Lung (tissue), 12 donors: ENCODE results near the gene FASN. TPM values are rescaled to one million over a fixed set of nuclear protein-coding genes. Genes with fewer than 3 reads are reported as not detected.

ENCODE experiments used
- ATAC-seq: fragments of 200-7000 bp; cut with Tn5 transposase; one replicate; pipeline ENCODE4 v1.9.1; 2020; ENCODE audit warnings: moderate number of reproducible peaks; ENCODE audit not compliant: insufficient read depth, low FRiP score
- DNase-seq, 3 donors: peaks; one replicate each; pipeline ENCODE4 v3.0.0-alpha.2; 2013 to 2017
- H3K27ac ChIP-seq, 2 donors: one replicate each; pipeline ENCODE4 v1.5.1; 2013; ENCODE audit warnings: mild to moderate bottlenecking in 2 of 2, moderate library complexity in 2 of 2, control low read depth in 1 of 2, inconsistent platforms in 1 of 2, low read depth in 1 of 2, low read length in 1 of 2
- H3K27me3 ChIP-seq, 3 donors: one replicate each; pipeline ENCODE4 v1.5.1; 2013; ENCODE audit warnings: low read length in 2 of 3; ENCODE audit not compliant: control insufficient read depth in 3 of 3, insufficient read depth in 3 of 3
- H3K36me3 ChIP-seq, 4 donors: one replicate each; pipeline ENCODE4 v1.5.1; 2013; ENCODE audit warnings: low read length in 4 of 4, mild to moderate bottlenecking in 1 of 4, moderate library complexity in 1 of 4; ENCODE audit not compliant: control insufficient read depth in 4 of 4, insufficient read depth in 4 of 4
- H3K4me1 ChIP-seq, 5 donors: one replicate each; pipeline ENCODE4 v1.5.1; 2013; ENCODE audit warnings: low read length in 5 of 5, mild to moderate bottlenecking in 2 of 5, moderate library complexity in 1 of 5; ENCODE audit not compliant: control insufficient read depth in 5 of 5, insufficient read depth in 5 of 5
- H3K4me3 ChIP-seq: one replicate; pipeline ENCODE4 v1.5.1; 2013; ENCODE audit warnings: mild to moderate bottlenecking, control low read depth, moderate library complexity
- H3K9ac ChIP-seq, 2 donors: one replicate each; pipeline ENCODE4 v1.5.1; 2013; ENCODE audit warnings: low read length in 2 of 2, control low read depth in 1 of 2; ENCODE audit not compliant: insufficient read depth in 1 of 2
- H3K9me3 ChIP-seq, 4 donors: one replicate each; pipeline ENCODE4 v1.5.1; 2013; ENCODE audit warnings: low read length in 3 of 4, mild to moderate bottlenecking in 1 of 4, moderate library complexity in 1 of 4; ENCODE audit not compliant: control insufficient read depth in 4 of 4, insufficient read depth in 3 of 4
- WGBS, 2 donors: extraction: QIAGEN DNeasy Blood & Tissue Kit; methylation state at CpG; one replicate each; pipeline ENCODE4 v1.1.7; 2013; 5-methylcytosine and 5-hydroxymethylcytosine counted together
- polyA plus RNA-seq, 2 donors: library from polyadenylated mRNA; stranded (reverse); fragments of 200-250 nt; gene quantifications; one replicate each; pipeline ENCODE4 v1.2.1, GENCODE V29; 2013
- total RNA-seq, 2 donors: library from RNA; depleted of rRNA in 1 of 2; stranded (reverse); fragments of >200 nt in 1 of 2; gene quantifications; one replicate each; pipeline ENCODE4 v1.2.1, GENCODE V29; 2014 to 2021
- TF ChIP-seq, protein P1 (sequence below): IDR thresholded peaks from 2 replicates; pipeline ENCODE4 v1.5.1; 2012; ENCODE audit warnings: mild to moderate bottlenecking; ENCODE audit errors: control extremely low read depth, extremely low read depth
- donor health status: control.
- donor health status: control.
- donor health status: Bipolar disorder and iron deficiency.
- donor health status: healthy.
- donor health status: DM: yes; HTN: yes; CAD: no.

The FASN gene
- total and polyA plus RNA-seq, 4 donors, result 46.2 to 604 (median 212) TPM

- DNase-seq (no peak), ATAC-seq (no peak)
- Histone ChIP-seq H3K4me1 (peaks cover 0 to 23% (median 4%) of the 10 kb centered on the region in 5 donors), H3K4me3 (no peak overlapping the region), H3K36me3 (peaks cover 0 to 6% (median 0%) of the 10 kb centered on the region in 4 donors), H3K9ac (no peak overlapping the region), H3K27ac (no peak overlapping the region), H3K9me3 (no peaks in the 10 kb centered on the region), H3K27me3 (no peaks in the 10 kb centered on the region)
- TF ChIP-seq, protein P1, sequence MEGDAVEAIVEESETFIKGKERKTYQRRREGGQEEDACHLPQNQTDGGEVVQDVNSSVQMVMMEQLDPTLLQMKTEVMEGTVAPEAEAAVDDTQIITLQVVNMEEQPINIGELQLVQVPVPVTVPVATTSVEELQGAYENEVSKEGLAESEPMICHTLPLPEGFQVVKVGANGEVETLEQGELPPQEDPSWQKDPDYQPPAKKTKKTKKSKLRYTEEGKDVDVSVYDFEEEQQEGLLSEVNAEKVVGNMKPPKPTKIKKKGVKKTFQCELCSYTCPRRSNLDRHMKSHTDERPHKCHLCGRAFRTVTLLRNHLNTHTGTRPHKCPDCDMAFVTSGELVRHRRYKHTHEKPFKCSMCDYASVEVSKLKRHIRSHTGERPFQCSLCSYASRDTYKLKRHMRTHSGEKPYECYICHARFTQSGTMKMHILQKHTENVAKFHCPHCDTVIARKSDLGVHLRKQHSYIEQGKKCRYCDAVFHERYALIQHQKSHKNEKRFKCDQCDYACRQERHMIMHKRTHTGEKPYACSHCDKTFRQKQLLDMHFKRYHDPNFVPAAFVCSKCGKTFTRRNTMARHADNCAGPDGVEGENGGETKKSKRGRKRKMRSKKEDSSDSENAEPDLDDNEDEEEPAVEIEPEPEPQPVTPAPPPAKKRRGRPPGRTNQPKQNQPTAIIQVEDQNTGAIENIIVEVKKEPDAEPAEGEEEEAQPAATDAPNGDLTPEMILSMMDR, result no peak
- 91 to 94% methylated on average over 4 of the region's 4 CpGs for WGBS, 2 donors
These were observed 23.2 kb upstream of the FASN start for GRCh38 chr17:82121246-82121645.

DNA sequence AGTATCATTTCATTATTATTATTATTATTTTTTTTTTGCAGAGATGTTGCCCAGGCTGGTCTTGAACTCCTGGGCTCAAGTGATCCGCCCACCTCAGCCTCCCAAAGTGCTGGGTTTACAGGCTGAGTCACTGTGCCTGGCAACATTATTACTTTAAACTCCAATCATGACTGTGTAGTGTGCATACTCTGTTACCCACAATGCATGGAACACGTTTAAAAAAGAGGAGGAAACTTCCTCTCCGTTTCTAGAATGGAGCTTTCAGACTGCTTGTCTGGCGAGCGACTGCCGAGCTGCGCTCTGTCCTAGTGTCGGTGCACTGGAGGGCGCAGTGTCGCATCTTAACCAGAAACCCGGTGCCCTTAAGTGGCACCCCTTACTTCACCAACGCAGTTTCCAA lies 22.1 kb upstream of the FASN start:
- TF ChIP-seq, protein P1, result no peak
- WGBS, 2 donors, result 69 to 73% methylated on average over 12 of the region's 12 CpGs
- no peak overlapping the region for H3K9ac ChIP-seq
- no peak for DNase-seq
- H3K27me3 ChIP-seq, result no peaks in the 10 kb centered on the region
- no peak for ATAC-seq
- H3K4me1 ChIP-seq, result peaks cover 0 to 26% (median 4%) of the 10 kb centered on the region in 5 donors
- H3K4me3 ChIP-seq, result no peak overlapping the region
- no peak overlapping the region for H3K27ac ChIP-seq
- H3K9me3 ChIP-seq, result no peaks in the 10 kb centered on the region
- H3K36me3 ChIP-seq, result peaks cover 0 to 6% (median 0%) of the 10 kb centered on the region in 4 donors

- peak overlapping the region in 1 of 2 donors; percentile 88 for H3K27ac ChIP-seq
- H3K4me3 ChIP-seq, result no peak overlapping the region
- H3K36me3 ChIP-seq, result peaks cover 0 to 3% (median 0%) of the 10 kb centered on the region in 4 donors
- H3K27me3 ChIP-seq, result no peaks in the 10 kb centered on the region
- no peak overlapping the region for H3K9ac ChIP-seq
- TF ChIP-seq, protein P1, result no peak
- DNase-seq (peak; percentile 66 to 85 (median 80)), ATAC-seq (no peak)
- peaks cover 0 to 26% (median 4%) of the 10 kb centered on the region in 5 donors for H3K4me1 ChIP-seq
- H3K9me3 ChIP-seq, result no peaks in the 10 kb centered on the region
- WGBS, 2 donors, result 62 to 66% methylated on average over 12 of the region's 12 CpGs
These were observed 20.9 kb upstream of the FASN start for GRCh38 chr17:82118815-82119380.
